Mucosa of stomach (tissue), 1 donor: Measurements from ENCODE around the gene CACNA2D4.
"Not testable (repeated sequence)": the region's sequence is repeated elsewhere in the genome, so short reads cannot be mapped to it uniquely, and the experiment has no call there.

Experiments used
- H3K27me3 ChIP-seq: one replicate; pipeline ENCODE4 v1.7.0; 2013; ENCODE audit warnings: mild to moderate bottlenecking, low read length; ENCODE audit not compliant: control insufficient read depth, insufficient read depth
- H3K36me3 ChIP-seq: one replicate; pipeline ENCODE4 v1.7.0; 2013; ENCODE audit warnings: low read length; ENCODE audit not compliant: control insufficient read depth, insufficient read depth
- H3K4me1 ChIP-seq: one replicate; pipeline ENCODE4 v1.7.0; 2013; ENCODE audit warnings: mild to moderate bottlenecking, low read length; ENCODE audit not compliant: control insufficient read depth, insufficient read depth
- H3K4me3 ChIP-seq: one replicate; pipeline ENCODE4 v1.7.0; 2013; ENCODE audit warnings: low read length
- H3K9ac ChIP-seq: one replicate; pipeline ENCODE4 v1.7.0; 2013; ENCODE audit warnings: mild to moderate bottlenecking, low read length, moderate library complexity
- H3K9me3 ChIP-seq: one replicate; pipeline ENCODE4 v1.7.0; 2013; ENCODE audit warnings: mild to moderate bottlenecking, low read length, moderate library complexity; ENCODE audit not compliant: control insufficient read depth
- donor health status: Pancreatic carcinoma.

Gene CACNA2D4, protein sequence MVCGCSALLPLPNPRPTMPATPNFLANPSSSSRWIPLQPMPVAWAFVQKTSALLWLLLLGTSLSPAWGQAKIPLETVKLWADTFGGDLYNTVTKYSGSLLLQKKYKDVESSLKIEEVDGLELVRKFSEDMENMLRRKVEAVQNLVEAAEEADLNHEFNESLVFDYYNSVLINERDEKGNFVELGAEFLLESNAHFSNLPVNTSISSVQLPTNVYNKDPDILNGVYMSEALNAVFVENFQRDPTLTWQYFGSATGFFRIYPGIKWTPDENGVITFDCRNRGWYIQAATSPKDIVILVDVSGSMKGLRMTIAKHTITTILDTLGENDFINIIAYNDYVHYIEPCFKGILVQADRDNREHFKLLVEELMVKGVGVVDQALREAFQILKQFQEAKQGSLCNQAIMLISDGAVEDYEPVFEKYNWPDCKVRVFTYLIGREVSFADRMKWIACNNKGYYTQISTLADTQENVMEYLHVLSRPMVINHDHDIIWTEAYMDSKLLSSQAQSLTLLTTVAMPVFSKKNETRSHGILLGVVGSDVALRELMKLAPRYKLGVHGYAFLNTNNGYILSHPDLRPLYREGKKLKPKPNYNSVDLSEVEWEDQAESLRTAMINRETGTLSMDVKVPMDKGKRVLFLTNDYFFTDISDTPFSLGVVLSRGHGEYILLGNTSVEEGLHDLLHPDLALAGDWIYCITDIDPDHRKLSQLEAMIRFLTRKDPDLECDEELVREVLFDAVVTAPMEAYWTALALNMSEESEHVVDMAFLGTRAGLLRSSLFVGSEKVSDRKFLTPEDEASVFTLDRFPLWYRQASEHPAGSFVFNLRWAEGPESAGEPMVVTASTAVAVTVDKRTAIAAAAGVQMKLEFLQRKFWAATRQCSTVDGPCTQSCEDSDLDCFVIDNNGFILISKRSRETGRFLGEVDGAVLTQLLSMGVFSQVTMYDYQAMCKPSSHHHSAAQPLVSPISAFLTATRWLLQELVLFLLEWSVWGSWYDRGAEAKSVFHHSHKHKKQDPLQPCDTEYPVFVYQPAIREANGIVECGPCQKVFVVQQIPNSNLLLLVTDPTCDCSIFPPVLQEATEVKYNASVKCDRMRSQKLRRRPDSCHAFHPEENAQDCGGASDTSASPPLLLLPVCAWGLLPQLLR

DNA sequence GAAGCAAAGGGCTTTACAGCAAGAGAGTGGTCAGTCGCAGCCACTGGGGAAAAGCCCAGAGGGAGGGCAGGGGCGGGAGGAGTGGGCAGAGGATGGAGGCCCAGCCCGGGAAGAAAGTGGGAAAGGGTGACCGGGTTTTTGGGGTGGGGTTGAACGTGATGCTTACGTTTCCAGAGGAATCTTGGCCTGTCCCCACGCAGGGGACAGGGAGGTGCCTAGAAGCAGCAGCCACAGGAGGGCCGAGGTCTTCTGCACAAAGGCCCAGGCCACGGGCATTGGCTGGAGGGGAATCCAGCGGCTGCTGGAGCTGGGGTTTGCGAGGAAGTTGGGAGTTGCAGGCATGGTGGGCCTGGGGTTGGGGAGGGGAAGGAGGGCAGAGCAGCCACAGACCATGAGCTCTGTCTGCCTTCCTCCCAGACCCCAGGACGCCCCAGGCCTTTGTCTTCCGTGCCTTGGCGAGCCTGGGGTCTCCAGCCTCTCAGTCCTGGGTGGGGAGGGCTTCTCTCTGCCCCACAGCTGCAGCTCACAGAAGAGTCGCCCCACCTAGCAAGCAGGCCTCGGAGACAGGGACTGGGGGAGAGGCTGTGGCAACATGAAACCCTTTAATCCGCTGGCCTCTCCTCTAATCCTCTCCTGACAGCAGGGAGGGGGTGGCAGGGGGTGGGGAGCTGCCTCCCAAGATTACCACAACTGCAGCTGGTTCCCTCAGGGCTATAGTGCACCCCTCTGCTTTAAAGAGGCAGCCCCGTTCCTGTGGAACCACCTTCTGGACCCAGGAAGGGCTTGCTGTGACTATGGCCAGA lies at the start of gene CACNA2D4:
CACNA2D4 (minus strand) TSS at position 572 of the 803 bp plus-strand sequence; CDS start at position 393, 179 bp downstream.
- no peaks in the 10 kb centered on the region for H3K4me1 ChIP-seq
- no peak within 1 kb of the TSS for H3K4me3 ChIP-seq
- H3K9me3 ChIP-seq, result no peaks in the 10 kb centered on the region
- H3K36me3 ChIP-seq, result no peaks in the 10 kb centered on the region
- H3K27me3 ChIP-seq, result peaks cover 19% of the 10 kb centered on the region
- no peak within 1 kb of the TSS for H3K9ac ChIP-seq

DNA sequence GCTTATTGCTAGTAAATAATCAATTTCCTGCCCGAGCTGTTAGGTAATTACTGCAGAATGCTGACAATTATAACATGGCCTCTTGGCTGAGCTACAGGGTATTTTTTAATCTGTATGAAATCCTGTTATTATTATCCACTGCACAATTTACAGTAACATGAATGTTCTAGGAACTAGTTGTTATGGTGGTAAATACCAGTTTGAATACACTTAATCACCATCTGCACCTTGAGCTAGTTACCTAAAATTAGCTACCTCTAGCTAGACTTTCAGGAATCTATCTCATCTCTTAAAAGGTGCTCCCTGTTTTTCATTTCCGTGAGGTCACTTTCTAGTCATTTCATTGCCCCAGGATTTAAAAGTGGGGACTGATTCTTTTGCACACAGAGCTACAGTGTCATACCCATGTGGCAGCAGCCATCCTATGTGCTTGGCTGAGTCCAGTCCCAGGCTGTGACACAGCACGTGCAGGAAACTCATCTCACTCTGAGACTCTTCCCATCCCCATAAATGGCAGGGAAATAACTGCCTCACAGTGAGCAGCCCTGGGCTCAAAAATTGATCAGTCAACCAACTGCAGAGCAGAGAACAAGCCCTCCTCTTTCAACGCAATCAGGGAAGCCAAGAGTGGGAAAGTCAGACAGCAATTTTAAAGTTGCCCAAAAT lies 48.2 kb upstream of the CACNA2D4 start:
- no peak overlapping the region for H3K9ac ChIP-seq
- H3K9me3 ChIP-seq, result no peaks in the 10 kb centered on the region
- H3K4me1 ChIP-seq, result no peaks in the 10 kb centered on the region
- H3K4me3 ChIP-seq, result no peak overlapping the region
- no peaks in the 10 kb centered on the region for H3K36me3 ChIP-seq
- H3K27me3 ChIP-seq, result no peaks in the 10 kb centered on the region

DNA sequence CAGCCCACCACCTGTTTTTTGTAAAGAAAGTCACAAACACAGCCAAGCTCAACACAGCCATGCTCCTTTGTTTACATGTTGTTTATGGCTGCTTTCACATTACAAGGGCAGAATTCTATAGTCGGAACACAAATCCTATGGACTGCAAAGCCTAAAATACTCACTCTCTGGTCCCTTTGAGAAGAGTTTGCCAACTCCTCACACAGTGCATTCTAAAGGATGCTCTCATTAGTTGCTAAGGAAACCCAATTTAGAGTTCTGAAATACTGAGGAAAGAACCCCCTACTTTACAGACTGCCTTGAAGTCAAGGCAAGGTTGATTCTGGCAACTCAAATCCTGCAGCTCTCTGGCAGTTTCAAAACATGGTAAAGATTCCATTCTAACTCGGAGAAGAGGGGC lies 47.5 kb upstream of the CACNA2D4 start:
- H3K4me3 ChIP-seq, result no peak overlapping the region
- H3K9me3 ChIP-seq, result no peaks in the 10 kb centered on the region
- H3K4me1 ChIP-seq, result no peaks in the 10 kb centered on the region
- H3K9ac ChIP-seq, result no peak overlapping the region
- H3K36me3 ChIP-seq, result no peaks in the 10 kb centered on the region
- no peaks in the 10 kb centered on the region for H3K27me3 ChIP-seq

DNA sequence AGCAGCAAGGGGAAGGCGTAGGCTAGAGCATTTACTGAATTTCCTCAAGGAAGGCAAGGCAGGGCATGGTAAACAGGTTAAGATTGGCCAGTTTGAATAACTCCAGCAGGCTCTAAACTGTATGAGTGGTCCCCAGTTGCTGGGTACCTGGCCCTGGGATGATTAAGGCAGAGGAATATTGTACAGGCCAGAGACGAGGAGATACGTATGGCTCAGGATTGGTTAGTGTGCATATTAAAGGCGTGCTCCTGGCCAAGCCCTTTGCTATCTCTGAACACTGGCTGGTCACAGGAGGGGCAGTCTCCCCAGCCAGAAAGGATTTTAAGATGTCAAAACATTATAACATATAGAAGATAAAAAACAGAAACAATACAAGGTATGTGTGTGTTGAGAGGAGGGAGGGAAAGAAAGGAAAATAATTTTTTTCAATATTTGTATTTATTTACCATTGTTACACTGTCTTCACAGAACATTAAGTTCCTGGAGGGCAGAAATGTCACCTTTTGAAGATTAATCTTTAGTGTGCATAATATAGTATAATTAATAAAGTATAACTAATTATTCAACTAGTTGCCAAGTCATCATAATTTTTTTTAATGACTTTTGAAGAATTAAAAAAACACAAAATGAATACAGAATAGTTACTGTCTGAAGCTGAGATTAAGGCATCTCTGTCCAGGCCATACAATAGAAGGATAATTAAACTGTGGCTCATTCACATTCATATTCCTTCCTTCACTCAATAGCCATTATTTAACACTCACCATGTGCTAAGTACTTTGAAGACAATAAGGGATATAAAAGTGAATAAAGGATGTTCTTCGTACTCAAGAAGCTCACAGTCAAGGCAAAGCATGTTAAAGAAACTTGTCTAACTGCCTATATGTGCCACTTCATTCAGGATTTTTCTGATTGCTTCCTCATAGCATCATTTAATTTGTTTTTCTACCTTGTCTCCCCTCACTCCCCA lies 43.9 kb upstream of the CACNA2D4 start:
- no peak overlapping the region for H3K9ac ChIP-seq
- H3K27me3 ChIP-seq, result no peaks in the 10 kb centered on the region
- H3K9me3 ChIP-seq, result no peaks in the 10 kb centered on the region
- H3K4me1 ChIP-seq, result no peaks in the 10 kb centered on the region
- H3K36me3 ChIP-seq, result no peaks in the 10 kb centered on the region
- no peak overlapping the region for H3K4me3 ChIP-seq

DNA sequence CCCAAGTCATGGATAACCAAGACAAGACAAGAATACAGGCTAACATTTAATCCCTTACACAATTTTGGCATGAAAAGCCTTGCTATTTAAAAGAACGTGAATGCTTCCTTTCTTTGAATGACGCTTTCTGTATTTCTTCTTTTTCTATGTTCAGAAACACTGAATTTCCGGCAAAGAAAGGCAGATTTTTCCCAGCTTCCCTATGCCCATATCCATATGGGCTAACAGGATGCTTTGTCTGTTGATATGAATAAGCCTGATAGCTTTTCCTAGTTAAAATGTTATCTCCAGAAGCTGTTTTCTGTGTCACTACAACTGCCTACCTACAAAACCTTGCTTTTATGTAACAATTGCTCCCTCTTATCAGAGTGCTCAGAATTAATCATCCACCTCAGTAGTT lies 38.3 kb upstream of the CACNA2D4 start:
- Histone ChIP-seq H3K36me3 (peaks cover 4% of the 10 kb centered on the region), H3K9me3 (no peaks in the 10 kb centered on the region), H3K27me3 (no peaks in the 10 kb centered on the region)

DNA sequence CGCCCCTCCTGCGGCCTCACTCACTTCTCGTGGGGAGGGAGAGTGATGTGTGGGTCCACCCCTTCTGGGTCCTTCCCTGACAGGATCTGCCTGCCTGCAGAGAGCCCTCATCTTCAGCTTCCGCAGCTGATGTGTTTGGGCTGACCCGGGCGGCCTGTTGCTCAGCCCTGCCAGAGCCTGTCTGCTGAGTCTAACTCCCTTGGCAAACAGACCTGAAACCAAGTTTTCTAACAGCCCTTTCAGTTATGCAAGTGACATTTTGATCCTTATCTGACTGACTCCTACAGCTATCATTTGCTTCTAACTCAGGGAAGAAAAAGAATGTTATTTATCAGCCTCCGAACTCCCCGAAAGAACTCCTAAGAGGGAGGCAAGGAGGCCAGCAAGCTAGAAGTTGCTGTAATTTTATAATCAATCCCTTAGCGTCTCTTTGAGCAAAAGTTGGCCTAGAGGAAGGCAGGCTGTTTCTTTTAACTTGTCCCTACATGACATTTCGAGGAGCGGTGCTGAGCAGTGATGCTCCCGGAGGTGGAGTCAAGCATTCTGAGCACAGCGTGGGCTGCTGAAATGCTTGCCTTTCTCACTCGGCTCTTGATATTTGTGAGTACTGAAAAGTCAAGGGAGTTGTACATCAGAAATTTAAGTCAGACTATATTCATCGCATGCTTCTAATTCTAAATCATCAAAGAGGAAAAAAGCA lies 31.5 kb upstream of the CACNA2D4 start:
- Histone ChIP-seq H3K4me1 (peaks cover 26% of the 10 kb centered on the region), H3K4me3 (no peak overlapping the region), H3K27me3 (no peaks in the 10 kb centered on the region), H3K9ac (no peak overlapping the region), H3K9me3 (no peaks in the 10 kb centered on the region), H3K36me3 (peaks cover 4% of the 10 kb centered on the region)

More for the DNA sequence above, 38.3 kb upstream of the CACNA2D4 start:
- no peaks in the 10 kb centered on the region for H3K4me1 ChIP-seq
- no peak overlapping the region for H3K9ac ChIP-seq
- H3K4me3 ChIP-seq, result no peak overlapping the region

DNA sequence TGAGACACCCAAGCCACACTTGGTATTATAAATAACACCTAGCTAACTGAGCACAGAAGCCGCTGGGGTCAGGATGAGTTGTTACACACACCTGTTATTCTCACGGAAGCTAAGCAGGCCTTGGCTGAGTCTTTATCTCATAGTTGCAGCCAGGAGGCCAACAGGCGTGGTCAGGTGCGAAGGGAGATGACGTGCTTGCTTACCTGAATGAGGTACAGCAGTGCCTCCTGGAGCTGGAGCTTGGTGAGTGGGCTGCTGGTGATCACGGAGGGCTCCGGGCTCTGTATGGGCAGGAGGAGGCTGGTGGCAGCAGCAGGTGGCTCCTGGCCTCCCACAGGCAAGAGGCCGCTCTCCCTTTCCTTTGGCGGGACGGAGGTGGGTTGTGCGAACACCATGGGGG lies 30.4 kb upstream of the CACNA2D4 start:
- Histone ChIP-seq H3K4me3 (no peak overlapping the region), H3K36me3 (peaks cover 4% of the 10 kb centered on the region), H3K4me1 (peaks cover 26% of the 10 kb centered on the region), H3K9ac (no peak overlapping the region), H3K9me3 (no peaks in the 10 kb centered on the region), H3K27me3 (no peaks in the 10 kb centered on the region)

DNA sequence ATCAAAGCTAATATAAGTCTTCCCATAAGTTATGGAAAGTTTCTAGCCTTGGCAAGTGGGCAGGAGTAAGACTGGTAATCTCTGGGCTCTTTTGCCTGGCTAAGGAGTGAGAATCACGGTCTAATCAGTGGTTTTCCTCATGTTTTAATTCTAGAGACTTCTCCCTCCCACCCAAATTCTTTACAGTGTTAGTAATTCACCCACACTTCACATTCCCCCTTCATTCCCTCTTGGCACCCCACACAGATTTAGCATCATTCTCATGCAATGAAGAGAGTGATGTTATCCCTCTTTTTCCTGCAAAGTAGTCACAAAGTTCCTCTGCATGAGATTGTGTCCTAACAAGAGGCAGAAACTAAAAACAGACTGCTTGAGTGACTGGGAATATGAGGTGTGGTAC lies 28.6 kb upstream of the CACNA2D4 start:
- Histone ChIP-seq H3K4me1 (peaks cover 26% of the 10 kb centered on the region), H3K9ac (no peak overlapping the region), H3K27me3 (no peaks in the 10 kb centered on the region), H3K9me3 (no peaks in the 10 kb centered on the region), H3K36me3 (no peaks in the 10 kb centered on the region), H3K4me3 (no peak overlapping the region)

DNA sequence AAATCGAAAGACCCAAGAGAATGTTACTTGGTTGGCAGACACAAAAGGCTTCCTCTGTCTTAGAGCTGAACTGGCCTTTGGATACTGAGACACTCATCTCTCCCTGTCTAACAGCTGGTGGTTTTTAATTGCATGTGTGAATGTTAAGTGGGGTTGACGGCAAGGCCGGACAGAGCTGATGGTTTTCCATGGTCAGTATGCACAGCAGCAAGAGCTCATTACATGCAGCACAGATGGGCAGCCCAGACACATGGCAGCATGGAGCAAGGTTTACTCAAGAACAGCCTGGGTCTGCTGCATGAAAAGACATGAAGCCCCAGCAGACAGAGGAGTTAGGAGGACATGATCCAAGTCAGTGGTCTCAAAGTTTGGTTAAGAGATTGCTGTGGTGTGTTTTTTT lies 27.8 kb upstream of the CACNA2D4 start:
- H3K4me3 ChIP-seq, result no peak overlapping the region
- H3K9me3 ChIP-seq, result no peaks in the 10 kb centered on the region
- H3K4me1 ChIP-seq, result peaks cover 26% of the 10 kb centered on the region
- H3K9ac ChIP-seq, result no peak overlapping the region
- H3K27me3 ChIP-seq, result no peaks in the 10 kb centered on the region
- H3K36me3 ChIP-seq, result no peaks in the 10 kb centered on the region

DNA sequence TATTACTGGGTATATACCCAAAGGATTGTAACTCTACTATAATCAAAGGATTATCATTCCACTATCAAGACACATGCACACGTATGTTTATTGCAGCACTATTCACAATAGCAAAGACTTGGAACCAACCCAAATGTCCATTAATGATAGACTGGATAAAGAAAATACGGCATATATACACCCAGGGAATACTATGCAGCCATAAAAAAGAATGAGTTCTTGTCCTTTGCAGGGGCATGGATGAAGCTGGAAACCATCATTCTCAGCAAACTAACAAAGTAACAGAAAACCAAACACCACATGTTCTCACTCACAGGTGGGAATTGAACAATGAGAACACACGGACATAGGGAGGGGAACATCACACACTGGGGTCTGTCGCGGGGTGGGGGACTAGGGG lies 27.1 kb upstream of the CACNA2D4 start:
- not testable (repeated sequence) for H3K4me3 ChIP-seq, H3K9ac ChIP-seq, H3K9me3 ChIP-seq, H3K27me3 ChIP-seq, H3K36me3 ChIP-seq
- peaks cover 26% of the 10 kb centered on the region for H3K4me1 ChIP-seq
